GM12864 (cell line): Measurements from ENCODE around the gene SPAG8.

Experiments
- DNase-seq: peaks from one replicate; pipeline ENCODE4 v3.0.0-alpha.2; 2011; ENCODE audit warnings: low read depth
- H3K4me3 ChIP-seq: 2 replicates; pipeline ENCODE4 v1.5.1; 2011; ENCODE audit warnings: mild to moderate bottlenecking, low read depth, low read length, control low read depth
- TF ChIP-seq, protein P1 (sequence below): IDR thresholded peaks from 2 replicates; pipeline ENCODE4 v1.5.1; 2011; ENCODE audit warnings: low read depth, mild to moderate bottlenecking, moderate library complexity, low read length, control low read depth, inconsistent platforms; ENCODE audit errors: missing control alignments

Gene SPAG8

DNA sequence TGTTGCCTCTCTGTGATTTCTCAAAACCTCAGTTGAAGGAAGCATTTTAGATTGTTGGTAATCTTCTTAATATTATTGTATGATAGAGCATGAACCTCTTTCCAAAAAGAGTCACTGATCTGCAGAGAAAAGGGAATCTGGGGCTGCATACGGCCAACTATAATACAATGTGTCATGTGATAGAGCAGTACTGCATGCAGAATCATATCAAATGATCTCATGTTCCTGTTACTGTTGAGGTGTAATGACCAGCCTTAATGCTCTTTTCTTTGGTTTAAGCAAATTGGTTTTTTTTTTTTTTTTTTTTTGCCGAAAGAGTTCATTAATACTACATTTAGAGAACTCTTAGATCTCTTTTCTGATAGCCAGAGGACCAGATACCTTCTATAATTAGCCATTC is 45.1 kb downstream of the SPAG8 start:
- TF ChIP-seq, protein P1, sequence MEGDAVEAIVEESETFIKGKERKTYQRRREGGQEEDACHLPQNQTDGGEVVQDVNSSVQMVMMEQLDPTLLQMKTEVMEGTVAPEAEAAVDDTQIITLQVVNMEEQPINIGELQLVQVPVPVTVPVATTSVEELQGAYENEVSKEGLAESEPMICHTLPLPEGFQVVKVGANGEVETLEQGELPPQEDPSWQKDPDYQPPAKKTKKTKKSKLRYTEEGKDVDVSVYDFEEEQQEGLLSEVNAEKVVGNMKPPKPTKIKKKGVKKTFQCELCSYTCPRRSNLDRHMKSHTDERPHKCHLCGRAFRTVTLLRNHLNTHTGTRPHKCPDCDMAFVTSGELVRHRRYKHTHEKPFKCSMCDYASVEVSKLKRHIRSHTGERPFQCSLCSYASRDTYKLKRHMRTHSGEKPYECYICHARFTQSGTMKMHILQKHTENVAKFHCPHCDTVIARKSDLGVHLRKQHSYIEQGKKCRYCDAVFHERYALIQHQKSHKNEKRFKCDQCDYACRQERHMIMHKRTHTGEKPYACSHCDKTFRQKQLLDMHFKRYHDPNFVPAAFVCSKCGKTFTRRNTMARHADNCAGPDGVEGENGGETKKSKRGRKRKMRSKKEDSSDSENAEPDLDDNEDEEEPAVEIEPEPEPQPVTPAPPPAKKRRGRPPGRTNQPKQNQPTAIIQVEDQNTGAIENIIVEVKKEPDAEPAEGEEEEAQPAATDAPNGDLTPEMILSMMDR: no peak
- DNase-seq: no peak
- no peak overlapping the region for H3K4me3 ChIP-seq

DNA sequence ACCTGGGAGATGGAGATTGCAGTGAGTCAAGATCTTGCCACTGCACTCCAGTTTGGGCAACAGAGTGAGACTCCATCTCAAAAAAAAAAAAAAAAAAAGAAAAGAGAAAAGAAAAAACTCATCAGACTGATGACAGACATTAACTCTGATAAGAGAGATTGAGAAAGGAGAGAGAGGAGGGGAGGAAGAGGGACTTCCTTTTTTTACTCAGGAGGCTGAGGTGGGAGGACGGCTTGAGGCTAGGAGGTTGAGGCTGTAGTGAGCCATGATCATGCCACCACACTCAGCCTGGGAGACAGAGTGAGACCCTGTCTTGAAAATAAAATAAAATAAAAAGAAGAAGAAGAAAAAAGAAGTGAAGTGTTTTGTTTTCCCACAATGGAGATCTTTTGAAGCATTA is 48.3 kb downstream of the SPAG8 start:
- no peak for DNase-seq

GRCh38 chr9:35763181-35763580 is 48.9 kb downstream of the SPAG8 start:
- no peak overlapping the region for H3K4me3 ChIP-seq
- TF ChIP-seq, protein P1: no peak
- no peak for DNase-seq

More for the DNA sequence above, 48.3 kb downstream of the SPAG8 start:
- TF ChIP-seq, protein P1: no peak
- H3K4me3 ChIP-seq: no peak overlapping the region

DNA sequence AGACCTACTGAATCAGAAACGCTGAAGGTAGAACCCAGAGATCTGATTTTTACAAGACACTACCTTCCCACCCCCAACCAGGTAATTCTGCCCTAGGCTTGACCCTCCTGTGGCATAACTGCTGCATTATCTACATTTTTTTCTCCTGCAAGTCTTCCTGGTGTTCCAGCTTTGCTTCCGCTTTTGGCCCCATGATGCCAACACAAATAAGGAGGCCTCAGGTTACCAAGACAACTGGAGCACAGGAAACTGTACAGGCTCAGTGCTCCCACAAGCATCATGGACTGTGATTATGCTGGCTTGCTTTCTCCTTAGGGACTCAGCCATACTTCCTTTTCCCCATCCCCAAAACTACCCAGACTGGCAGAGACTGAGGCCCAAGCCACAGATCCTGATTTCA is 51.4 kb downstream of the SPAG8 start:
- H3K4me3 ChIP-seq: no peak overlapping the region
- DNase-seq: no peak
- TF ChIP-seq, protein P1: no peak

GRCh38 chr9:35759795-35760194 is 52.3 kb downstream of the SPAG8 start:
- no peak overlapping the region for H3K4me3 ChIP-seq
- TF ChIP-seq, protein P1: no peak
- DNase-seq: no peak
